ENCODE results near the gene MAN1A2. TPM values are rescaled to one million over a fixed set of nuclear protein-coding genes. Genes with fewer than 3 reads are reported as not detected.

MAN1A2 gene
- total and polyA plus RNA-seq, 9 of the 15 experiments (the other 6 are each of a cell fraction or from before 2014, with no cell fraction given): 4.2 to 38.4 (median 18.7) TPM

DNA sequence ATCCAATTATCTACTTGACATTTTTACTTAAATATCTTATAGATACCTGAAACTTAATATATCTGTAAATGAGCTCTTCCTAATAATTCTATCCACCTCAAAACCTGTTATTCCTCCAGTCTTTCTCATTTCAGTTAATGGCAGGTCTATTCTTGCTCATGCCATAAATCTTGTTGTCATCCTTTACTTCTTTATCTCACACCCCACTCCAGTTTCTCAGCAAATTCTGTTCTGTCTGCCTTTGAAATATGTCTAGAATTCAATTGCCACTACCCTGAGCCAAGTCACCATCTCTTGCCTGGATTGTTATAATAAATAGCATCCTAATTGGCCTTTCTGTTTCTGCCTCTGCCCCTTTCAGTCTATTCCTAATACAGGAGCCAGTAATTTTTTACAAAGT lies 105.8 kb downstream of the MAN1A2 start (continued):
- TF ChIP-seq, protein P1, sequence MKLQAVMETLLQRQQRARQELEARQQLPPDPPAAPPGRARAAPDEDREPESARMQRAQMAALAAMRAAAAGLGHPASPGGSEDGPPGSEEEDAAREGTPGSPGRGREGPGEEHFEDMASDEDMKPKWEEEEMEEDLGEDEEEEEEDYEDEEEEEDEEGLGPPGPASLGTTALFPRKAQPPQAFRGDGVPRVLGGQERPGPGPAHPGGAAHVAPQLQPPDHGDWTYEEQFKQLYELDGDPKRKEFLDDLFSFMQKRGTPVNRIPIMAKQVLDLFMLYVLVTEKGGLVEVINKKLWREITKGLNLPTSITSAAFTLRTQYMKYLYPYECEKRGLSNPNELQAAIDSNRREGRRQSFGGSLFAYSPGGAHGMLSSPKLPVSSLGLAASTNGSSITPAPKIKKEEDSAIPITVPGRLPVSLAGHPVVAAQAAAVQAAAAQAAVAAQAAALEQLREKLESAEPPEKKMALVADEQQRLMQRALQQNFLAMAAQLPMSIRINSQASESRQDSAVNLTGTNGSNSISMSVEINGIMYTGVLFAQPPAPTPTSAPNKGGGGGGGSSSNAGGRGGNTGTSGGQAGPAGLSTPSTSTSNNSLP (IDR thresholded peaks at IDR 0.05; ENCODE audit: borderline replicate concordance, low read depth, low read length): 0 out of 2 replicates have a peak, but pooled peaks have one; percentile 31
- TF ChIP-seq ZNF133 (CRISPR knock-in tag; IDR thresholded peaks at IDR 0.05): no peak
- TF ChIP-seq, protein P2, sequence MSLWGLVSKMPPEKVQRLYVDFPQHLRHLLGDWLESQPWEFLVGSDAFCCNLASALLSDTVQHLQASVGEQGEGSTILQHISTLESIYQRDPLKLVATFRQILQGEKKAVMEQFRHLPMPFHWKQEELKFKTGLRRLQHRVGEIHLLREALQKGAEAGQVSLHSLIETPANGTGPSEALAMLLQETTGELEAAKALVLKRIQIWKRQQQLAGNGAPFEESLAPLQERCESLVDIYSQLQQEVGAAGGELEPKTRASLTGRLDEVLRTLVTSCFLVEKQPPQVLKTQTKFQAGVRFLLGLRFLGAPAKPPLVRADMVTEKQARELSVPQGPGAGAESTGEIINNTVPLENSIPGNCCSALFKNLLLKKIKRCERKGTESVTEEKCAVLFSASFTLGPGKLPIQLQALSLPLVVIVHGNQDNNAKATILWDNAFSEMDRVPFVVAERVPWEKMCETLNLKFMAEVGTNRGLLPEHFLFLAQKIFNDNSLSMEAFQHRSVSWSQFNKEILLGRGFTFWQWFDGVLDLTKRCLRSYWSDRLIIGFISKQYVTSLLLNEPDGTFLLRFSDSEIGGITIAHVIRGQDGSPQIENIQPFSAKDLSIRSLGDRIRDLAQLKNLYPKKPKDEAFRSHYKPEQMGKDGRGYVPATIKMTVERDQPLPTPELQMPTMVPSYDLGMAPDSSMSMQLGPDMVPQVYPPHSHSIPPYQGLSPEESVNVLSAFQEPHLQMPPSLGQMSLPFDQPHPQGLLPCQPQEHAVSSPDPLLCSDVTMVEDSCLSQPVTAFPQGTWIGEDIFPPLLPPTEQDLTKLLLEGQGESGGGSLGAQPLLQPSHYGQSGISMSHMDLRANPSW (CRISPR knock-in tag; IDR thresholded peaks at IDR 0.05): no peak
- TF ChIP-seq, protein P3, sequence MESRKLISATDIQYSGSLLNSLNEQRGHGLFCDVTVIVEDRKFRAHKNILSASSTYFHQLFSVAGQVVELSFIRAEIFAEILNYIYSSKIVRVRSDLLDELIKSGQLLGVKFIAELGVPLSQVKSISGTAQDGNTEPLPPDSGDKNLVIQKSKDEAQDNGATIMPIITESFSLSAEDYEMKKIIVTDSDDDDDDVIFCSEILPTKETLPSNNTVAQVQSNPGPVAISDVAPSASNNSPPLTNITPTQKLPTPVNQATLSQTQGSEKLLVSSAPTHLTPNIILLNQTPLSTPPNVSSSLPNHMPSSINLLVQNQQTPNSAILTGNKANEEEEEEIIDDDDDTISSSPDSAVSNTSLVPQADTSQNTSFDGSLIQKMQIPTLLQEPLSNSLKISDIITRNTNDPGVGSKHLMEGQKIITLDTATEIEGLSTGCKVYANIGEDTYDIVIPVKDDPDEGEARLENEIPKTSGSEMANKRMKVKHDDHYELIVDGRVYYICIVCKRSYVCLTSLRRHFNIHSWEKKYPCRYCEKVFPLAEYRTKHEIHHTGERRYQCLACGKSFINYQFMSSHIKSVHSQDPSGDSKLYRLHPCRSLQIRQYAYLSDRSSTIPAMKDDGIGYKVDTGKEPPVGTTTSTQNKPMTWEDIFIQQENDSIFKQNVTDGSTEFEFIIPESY (CRISPR knock-in tag; IDR thresholded peaks at IDR 0.05): no peak
- TF ChIP-seq LEF1 (IDR thresholded peaks at IDR 0.05): peak; percentile 77; the same call in 1 of the 2 replicates
- TF ChIP-seq ZNF175 (CRISPR knock-in tag; IDR thresholded peaks at IDR 0.05; ENCODE audit: low read depth): no peak
- TF ChIP-seq RAD51 (IDR thresholded peaks at IDR 0.05; ENCODE audit: borderline replicate concordance, low read depth): no peak
- peak in 1 of 2 experiments; percentile 35; a peak in 1 of 4 replicates for TF ChIP-seq TBL1XR1 (IDR thresholded peaks at IDR 0.05; ENCODE audit: low read length in 2 of 2)
- no peak for TF ChIP-seq ZNF75A (CRISPR knock-in tag; IDR thresholded peaks at IDR 0.05)
- TF ChIP-seq TAF15 (IDR thresholded peaks at IDR 0.05; ENCODE audit: low read depth, low read length): no peak
- TF ChIP-seq NELFE (IDR thresholded peaks at IDR 0.05; ENCODE audit: insufficient read depth, insufficient read length): no peak
- peak; percentile 89 for TF ChIP-seq DPF2 (IDR thresholded peaks at IDR 0.05)
- no peak for TF ChIP-seq KDM5B (IDR thresholded peaks at IDR 0.05; ENCODE audit: insufficient replicate concordance, low read depth, low read length)
- no peak for TF ChIP-seq ESRRA (IDR thresholded peaks at IDR 0.05; ENCODE audit: borderline replicate concordance, low read depth)
- no peak for TF ChIP-seq MCM7 (IDR thresholded peaks at IDR 0.05)
- TF ChIP-seq YY1 (IDR thresholded peaks at IDR 0.05; ENCODE audit: borderline replicate concordance in 1 of 3, control insufficient read depth in 1 of 3, extremely low read depth in 1 of 3, insufficient read depth in 3 of 3, insufficient read length in 1 of 3, insufficient replicate concordance in 2 of 3, low read depth in 1 of 3, low read length in 2 of 3): no peak
- TF ChIP-seq HDAC3 (IDR thresholded peaks at IDR 0.05; ENCODE audit: borderline replicate concordance, partially characterized antibody): no peak
- no peak for TF ChIP-seq ZNF165 (CRISPR knock-in tag; IDR thresholded peaks at IDR 0.05; ENCODE audit: borderline replicate concordance)
- TF ChIP-seq CBFA2T2 (conservative IDR thresholded peaks at IDR 0.05): no peak
- TF ChIP-seq TAL1 (IDR thresholded peaks at IDR 0.05): peak; percentile 52

All from K562 (cell line).